ENCODE results near the gene CACNA1H.

CACNA1H gene

GRCh38 chr16:1123525-1124230 lies 29.2 kb upstream of the CACNA1H start:
- no peak for DNase-seq

DNA sequence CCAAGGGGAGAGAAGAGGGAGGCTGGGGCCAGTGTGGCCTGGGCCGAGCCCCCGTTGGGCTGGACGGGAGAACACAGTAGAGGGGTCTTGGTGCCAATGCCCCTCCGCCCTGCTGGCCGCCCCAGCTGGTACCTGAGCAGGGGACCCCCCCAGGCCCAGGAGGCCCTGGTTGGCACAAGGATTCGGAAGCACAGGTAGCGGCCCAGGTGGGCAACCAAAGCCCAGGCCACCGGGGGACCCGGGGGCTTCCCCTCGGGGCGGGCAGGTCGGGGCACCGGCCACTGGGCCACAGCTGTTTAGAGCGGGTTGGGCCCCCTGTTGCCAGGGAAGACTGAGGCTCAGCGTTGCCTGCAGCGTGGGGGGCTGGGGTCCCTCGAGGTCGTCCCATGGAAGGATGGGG lies 28.6 kb upstream of the CACNA1H start:
- DNase-seq, result no peak

DNA sequence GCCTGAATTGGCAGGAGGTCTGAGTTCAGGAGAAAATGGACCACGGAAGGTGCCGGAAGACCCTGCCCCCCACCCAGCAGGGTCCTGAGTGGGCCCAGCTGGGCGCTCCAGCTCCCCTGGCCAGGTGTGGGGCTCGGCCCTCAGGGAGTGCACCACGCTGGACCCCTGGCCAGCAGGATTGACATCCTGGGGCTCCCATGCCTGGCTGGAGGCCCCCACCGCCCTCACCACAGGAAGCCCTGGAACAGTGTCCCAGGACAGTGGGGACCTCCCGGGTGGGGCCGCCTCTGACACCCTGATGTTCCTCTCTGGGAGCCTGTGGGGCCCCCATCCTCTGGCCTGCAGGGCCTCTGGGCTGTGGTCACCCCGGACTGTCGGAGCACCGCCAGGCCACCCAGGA lies 28.1 kb upstream of the CACNA1H start:
- no peak for DNase-seq

GRCh38 chr16:1125471-1125870 lies 27.4 kb upstream of the CACNA1H start:
- DNase-seq, result no peak

DNA sequence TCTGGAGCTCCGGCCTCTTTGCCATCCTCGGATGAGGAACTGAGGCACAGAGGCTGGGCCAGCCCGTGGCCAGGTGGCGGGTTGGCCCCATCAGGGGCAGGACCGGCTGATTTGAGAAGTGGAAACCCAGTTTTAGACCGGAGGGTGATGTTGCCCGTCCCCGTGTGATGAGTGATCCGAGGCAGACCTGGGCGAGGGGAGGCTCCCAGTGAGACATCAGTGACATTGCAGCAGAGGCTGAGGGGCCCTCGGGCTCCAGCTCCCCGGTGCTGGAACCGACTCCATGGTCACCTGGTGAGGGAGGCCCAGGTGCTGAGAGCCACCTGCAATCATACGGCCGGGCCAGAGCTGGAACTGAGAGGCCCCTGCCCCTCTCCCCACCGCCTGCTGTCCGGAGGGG lies 26.9 kb upstream of the CACNA1H start:
- DNase-seq, result no peak

DNA sequence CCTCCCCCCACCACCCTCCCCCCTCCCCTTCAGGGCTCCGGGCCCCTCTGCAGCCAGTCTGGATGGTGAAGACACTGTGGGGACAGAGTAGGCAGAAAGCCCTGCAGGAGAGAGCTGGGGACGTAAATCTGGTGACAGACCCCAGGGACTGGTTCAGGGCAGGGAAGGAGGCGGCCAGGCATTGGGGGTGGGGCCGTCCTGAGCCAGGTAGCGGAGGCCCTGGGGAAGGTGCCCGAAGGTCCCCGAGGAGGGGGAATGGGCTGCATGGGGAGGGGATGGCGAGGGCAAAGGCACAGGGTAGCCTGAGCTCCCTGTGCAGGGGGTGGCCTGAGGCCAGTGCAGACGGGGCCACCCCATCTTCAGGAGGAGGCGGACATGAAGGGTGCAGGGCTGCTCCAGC lies 26.3 kb upstream of the CACNA1H start:
- no peak for DNase-seq

DNA sequence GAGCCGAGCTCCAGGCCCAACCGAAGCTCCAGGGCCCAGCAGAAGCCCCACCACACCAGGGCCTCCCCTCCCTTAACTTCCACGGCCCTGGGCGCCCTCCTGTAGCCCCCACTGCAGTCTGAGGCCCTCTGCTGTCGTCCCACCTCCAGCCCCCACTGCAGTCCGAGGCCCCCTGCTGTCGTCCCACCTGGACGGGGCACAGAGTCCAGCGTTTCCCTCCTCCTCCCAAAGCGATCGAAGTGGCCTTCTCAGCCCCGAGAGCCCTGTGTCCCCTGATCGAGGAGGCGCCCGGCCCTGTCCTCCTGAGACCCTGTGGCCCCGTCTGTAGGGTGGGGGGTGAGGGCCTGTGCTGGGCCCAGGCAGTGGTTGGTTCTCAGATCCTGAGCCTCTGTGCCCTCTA lies 25.8 kb upstream of the CACNA1H start:
- DNase-seq, result no peak

GRCh38 chr16:1127971-1128715 lies 24.8 kb upstream of the CACNA1H start:
- no peak for DNase-seq

GRCh38 chr16:1129106-1129960 lies 23.6 kb upstream of the CACNA1H start:
- no peak for DNase-seq

DNA sequence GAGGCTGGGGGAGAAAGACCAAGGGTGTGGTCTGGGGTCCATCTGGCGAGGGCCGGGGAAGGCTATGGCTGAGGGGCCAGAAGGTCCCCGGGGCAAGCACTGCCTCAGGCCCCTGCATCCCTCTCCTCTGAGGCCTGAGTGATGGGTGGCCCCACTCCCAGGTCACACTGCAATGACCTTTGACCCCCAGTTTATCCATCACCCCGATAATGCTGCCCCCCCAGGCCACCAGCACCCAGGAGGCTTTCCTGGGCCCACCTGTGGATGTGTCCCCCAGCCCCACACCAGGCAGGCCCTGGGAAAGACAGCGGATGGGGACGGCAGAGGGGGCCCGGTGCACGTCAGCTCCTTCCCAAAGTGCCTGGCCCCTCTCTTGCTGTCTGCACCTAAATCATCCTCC lies 22.5 kb upstream of the CACNA1H start:
- no peak for DNase-seq

- DNase-seq, result no peak
These were observed 21.4 kb upstream of the CACNA1H start for GRCh38 chr16:1131378-1131994.

DNA sequence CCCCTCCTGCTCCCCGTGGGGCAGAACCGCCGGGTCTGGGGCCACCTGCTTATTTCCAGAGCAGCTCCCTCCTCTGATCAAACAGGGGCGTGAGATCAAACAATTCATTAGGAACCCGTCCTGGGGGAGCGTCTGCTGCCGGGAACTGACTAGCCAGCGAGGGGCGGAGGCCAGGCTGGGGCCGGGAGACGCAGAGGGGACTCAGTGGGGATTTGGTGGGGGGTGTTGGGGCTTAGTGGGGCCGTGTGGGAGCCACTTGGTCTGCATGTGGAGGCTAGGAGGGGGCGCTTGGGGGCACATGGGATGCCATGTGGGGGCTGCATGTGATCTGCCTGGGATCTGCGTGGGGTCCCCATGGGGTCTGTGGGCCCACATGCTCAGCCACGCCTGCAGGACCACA lies 20.5 kb upstream of the CACNA1H start:
- DNase-seq, result no peak

DNA sequence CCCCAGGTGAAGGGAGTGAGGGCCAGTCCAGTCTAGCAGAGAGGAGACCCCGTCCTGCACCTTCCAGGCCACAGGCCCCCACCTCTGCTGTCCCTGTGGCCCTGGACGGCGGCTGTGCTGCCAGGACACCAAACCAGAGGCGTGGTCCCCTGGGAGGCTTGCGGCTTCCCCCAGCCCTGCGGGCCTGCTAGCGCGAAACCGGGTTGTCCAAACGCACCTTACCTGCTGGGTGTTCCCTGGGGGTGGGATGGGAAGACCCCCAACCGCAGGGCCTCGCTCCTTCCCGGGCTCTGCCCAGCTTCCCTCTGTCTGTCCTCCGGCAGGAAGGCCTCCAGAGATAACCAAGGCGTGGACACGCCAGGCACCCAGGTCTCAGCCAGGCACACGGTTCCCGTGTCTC lies 19.6 kb upstream of the CACNA1H start:
- DNase-seq, result no peak

DNA sequence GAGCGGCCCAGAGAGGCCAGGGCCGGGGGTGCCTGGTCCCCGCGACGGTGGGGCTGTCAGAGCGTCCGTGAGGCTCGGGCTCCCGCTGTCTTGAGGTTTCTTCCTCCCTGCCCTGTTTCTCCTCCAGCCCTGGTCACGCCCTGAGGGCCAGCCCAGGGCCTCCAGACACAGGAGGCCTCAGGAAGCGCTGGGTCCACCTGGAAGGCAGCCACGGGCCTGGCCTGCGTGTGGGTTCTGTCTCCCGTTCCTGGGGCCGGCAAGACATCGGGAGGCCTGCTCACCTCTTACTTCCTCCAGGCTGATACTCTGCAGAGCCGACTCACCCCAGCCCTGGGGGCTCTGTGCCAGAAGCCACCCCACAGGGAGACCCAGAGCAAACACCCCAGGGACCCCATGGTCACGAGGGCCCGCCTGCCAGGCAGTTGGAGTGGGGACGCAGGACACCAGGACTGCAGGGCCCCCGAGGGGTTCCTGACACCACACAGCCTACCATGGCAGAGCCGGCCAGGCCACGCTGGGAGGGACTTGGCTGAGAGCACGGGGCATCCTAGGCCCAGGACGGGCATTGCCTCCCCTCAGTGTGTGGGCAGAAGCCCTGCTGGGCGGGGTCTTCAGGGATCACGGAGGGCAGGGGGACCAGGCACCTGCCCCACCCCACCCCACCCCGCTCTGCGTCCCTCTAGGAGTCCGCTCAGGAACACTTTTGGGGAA lies 18.9 kb upstream of the CACNA1H start:
- DNase-seq, result no peak

GRCh38 chr16:1134776-1135458 lies 18.0 kb upstream of the CACNA1H start:
- no peak for DNase-seq

GRCh38 chr16:1135459-1135825 lies 17.5 kb upstream of the CACNA1H start:
- no peak for DNase-seq

GRCh38 chr16:1137604-1138003 lies 15.3 kb upstream of the CACNA1H start:
- no peak for DNase-seq

- DNase-seq, result no peak
These were observed 12.2 kb upstream of the CACNA1H start for GRCh38 chr16:1140582-1141162.

GRCh38 chr16:1141191-1141590 lies 11.7 kb upstream of the CACNA1H start:
- DNase-seq, result no peak

- DNase-seq, result no peak
These were observed 11.2 kb upstream of the CACNA1H start for GRCh38 chr16:1141716-1142115.

GRCh38 chr16:1142911-1143310 lies 10.0 kb upstream of the CACNA1H start:
- no peak for DNase-seq

Measured in NCI-H2081 treated with DMSO at 0.1 percent for 48 hours (cell line).